Erythroblast (primary cell): ENCODE data around the gene EPS8L2.

Experiments used
- DNase-seq, 2 experiments: peaks; one replicate each; lab custom pipeline; 2025; lab: John Stamatoyannopoulos, UW
- GATA1 ChIP-seq: IDR thresholded peaks from 2 replicates; pipeline ENCODE4 v1.6.1; 2011; ENCODE audit warnings: low read depth, mild to moderate bottlenecking, control low read depth, low read length, moderate library complexity
- POLR2A ChIP-seq: IDR thresholded peaks from 2 replicates; pipeline ENCODE4 v1.6.1; 2011; ENCODE audit warnings: mild to moderate bottlenecking, low read length

The EPS8L2 gene

DNA sequence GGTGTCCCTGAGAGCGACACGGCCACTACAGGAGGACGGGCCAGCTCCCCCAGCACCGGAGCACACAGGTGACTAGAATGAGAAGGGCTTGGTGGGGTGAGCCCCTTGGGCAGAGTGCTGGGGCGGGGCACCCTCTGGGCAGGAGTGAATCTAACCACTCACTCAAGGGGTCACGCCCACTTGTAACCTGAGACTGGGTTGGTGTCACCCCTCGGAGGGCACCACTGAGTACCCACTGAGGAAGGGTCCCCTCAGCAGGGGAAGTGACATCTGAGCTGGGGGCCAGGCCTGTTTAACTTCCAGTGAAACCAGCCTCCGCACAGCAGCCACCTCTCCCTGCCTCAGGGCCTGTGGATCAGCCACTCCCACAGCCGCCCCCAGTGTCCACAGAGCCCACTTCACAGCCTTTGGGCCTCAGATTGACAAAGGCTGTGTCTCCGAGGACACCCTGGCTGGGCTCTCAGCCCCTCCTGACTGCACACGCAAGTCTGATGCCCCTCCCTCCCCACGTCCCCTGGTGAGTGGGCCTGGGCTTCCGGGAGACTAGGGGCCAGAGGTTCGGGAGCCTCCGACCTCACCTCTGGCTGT is 65.7 kb downstream of the EPS8L2 start:
- DNase-seq: no peak
- TF ChIP-seq POLR2A: no peak
- TF ChIP-seq GATA1: no peak

- TF ChIP-seq GATA1: no peak
- TF ChIP-seq POLR2A: no peak
- DNase-seq: no peak
Measured at GRCh38 chr11:772429-773390, 66.7 kb downstream of the EPS8L2 start.

- DNase-seq: no peak
- no peak for TF ChIP-seq POLR2A
- no peak for TF ChIP-seq GATA1
Measured at GRCh38 chr11:773425-773824, 67.4 kb downstream of the EPS8L2 start.

GRCh38 chr11:773830-774229 is 67.8 kb downstream of the EPS8L2 start:
- DNase-seq: no peak
- TF ChIP-seq GATA1 (no peak), POLR2A (no peak)

DNA sequence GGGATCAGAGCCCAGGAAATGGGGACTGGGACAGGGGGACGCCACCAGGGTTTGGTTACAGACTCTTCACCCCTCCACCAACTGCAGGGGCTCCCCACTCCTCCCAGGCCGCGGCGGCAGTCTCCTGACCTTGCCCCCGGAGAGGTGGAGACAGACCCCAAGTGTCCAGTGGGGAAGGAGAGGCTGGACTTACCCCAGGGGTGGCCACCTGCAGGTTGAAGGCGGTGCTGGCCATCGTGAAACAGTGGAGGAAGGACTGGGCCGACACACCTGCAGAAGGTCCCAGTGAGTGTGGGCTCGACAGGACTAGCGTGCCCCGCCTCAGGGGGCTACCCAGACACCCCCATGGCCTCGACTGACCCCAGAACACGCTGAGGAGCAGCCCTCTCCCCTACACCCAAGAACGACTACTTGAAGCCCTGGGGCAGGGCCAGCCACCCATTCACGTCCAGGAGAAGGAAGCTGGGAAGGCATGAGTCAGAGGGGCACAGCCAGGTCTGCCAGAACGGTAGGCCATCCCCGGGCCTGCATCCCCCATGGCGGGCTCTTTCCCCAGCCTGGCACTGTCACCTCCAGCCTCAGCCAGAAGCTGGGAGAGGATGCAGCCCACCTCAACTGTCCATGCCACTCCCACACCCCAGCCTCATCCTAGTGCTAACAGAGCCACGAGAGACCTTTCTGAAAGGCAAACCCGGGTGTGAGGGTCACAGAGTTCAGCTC is 69.0 kb downstream of the EPS8L2 start:
- TF ChIP-seq GATA1: no peak
- no peak for TF ChIP-seq POLR2A
- no peak for DNase-seq

DNA sequence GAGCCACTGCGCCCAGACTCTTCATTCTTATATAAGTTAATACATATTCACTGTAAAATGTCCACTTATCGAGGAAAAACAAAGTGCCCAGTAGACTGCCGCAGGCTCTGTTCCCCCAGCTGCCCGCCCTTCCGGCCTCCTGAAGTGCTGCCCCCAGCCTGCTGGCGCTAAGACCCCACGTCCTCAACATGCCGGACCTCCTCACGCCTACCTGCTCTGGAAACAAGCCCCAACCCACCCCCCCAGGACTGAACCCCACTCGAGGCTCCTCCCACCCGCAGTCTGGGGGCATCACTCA is 70.2 kb downstream of the EPS8L2 start:
- DNase-seq: no peak
- TF ChIP-seq GATA1 (no peak), POLR2A (no peak)

- TF ChIP-seq POLR2A (no peak), GATA1 (no peak)
- peak; percentile 74 to 82 for DNase-seq
Measured at GRCh38 chr11:776561-777287, 70.7 kb downstream of the EPS8L2 start.
